Spleen (tissue), 7 donors: ENCODE data around the gene TTLL5.

Source experiments
- CTCF ChIP-seq, 11 experiments: fragments of 200-600 bp in 7 of 11; fragments of 450-650 bp in 4 of 11; sonication (generic) in 4 of 11; IDR thresholded peaks in 8 of 11; conservative IDR thresholded peaks in 3 of 11; 1 replicate in 7 of 11; 2 replicates in 4 of 11; pipeline versions ENCODE4 v1.4.0 to v1.8.0; 2016 to 2021; ENCODE audit warnings: antibody characterized with exemption in 11 of 11, inconsistent platforms in 4 of 11, mild to moderate bottlenecking in 1 of 11
- POLR2A ChIP-seq, 3 donors: fragments of 450-650 bp; IDR thresholded peaks; one replicate each; pipeline ENCODE4 v1.5.1; 2017; ENCODE audit warnings: antibody characterized with exemption in 3 of 3, mild to moderate bottlenecking in 1 of 3
- POLR2AphosphoS5 ChIP-seq, 3 donors: sonication (generic); formaldehyde crosslinking; IDR thresholded peaks; one replicate each; pipeline ENCODE4 v1.5.1; 2017; ENCODE audit warnings: antibody characterized with exemption in 3 of 3
- donor health status: DM: no; HTN: no; CAD: no; lungs with moderate emphysema.
- donor health status: DM: no; HTN: no; CAD: no.
- donor health status: DM: no; HTN: no; CAD: no.

GRCh38 chr14:75915045-75915444 lies 254.0 kb downstream of the TTLL5 start:
- TF ChIP-seq POLR2A (IDR thresholded peaks at IDR 0.05) (no peak), CTCF (IDR thresholded peaks at IDR 0.05 in 8 of 11, conservative IDR thresholded peaks at IDR 0.05 in 3 of 11) (no peak), POLR2AphosphoS5 (IDR thresholded peaks at IDR 0.05) (no peak)
